ENCODE results near the gene BCAS3.

- TF ChIP-seq EZH2 (IDR thresholded peaks at IDR 0.05; ENCODE audit: insufficient read depth, poor library complexity, severe bottlenecking) (no peak), EZH2phosphoT487 (IDR thresholded peaks at IDR 0.05; ENCODE audit: insufficient read depth, low read depth) (no peak)
These were observed 546.1 kb downstream of the BCAS3 start for GRCh38 chr17:61223725-61224124.
